Astrocyte (in vitro differentiated cells and primary cell): ENCODE data around the gene ERMP1.

ENCODE experiments used
- EZH2 ChIP-seq: IDR thresholded peaks from 2 replicates; pipeline ENCODE4 v1.6.1; 2012; ENCODE audit warnings: mild to moderate bottlenecking, low read length, inconsistent platforms; ENCODE audit not compliant: insufficient read depth
- TF ChIP-seq, protein P1 (sequence below): IDR thresholded peaks from 2 replicates; pipeline ENCODE4 v1.5.1; 2011; ENCODE audit warnings: low read depth, mild to moderate bottlenecking, inconsistent platforms, low read length, moderate library complexity; ENCODE audit not compliant: insufficient read depth

DNA sequence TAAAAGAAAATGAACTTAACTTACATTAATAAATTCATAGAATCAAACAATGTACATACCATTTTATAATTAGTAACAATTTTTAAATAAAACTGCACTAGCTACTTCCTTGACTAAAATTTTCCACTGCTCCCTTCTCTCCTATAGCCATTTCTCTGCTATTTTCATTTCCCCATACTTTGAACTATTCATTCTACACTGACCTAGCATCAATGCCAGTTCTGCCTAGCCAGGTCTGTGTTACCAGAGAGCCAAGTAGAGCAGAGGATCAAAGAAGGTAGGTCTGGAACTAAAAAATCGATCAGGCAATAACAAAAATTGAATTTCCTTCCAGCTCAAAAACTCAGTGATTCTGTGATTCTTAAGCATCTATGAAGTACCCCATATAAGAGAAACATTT lies 84.5 kb downstream of the ERMP1 start:
- TF ChIP-seq, protein P1, sequence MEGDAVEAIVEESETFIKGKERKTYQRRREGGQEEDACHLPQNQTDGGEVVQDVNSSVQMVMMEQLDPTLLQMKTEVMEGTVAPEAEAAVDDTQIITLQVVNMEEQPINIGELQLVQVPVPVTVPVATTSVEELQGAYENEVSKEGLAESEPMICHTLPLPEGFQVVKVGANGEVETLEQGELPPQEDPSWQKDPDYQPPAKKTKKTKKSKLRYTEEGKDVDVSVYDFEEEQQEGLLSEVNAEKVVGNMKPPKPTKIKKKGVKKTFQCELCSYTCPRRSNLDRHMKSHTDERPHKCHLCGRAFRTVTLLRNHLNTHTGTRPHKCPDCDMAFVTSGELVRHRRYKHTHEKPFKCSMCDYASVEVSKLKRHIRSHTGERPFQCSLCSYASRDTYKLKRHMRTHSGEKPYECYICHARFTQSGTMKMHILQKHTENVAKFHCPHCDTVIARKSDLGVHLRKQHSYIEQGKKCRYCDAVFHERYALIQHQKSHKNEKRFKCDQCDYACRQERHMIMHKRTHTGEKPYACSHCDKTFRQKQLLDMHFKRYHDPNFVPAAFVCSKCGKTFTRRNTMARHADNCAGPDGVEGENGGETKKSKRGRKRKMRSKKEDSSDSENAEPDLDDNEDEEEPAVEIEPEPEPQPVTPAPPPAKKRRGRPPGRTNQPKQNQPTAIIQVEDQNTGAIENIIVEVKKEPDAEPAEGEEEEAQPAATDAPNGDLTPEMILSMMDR, result no peak
- TF ChIP-seq EZH2, result no peak
